ENCODE results near the gene ATP8B1. TPM values are rescaled to one million over a fixed set of nuclear protein-coding genes. Genes with fewer than 3 reads are reported as not detected.

Gene ATP8B1
- total and polyA plus RNA-seq, 2 experiments from 2014 or later, result 1.7 to 3.0 TPM

DNA sequence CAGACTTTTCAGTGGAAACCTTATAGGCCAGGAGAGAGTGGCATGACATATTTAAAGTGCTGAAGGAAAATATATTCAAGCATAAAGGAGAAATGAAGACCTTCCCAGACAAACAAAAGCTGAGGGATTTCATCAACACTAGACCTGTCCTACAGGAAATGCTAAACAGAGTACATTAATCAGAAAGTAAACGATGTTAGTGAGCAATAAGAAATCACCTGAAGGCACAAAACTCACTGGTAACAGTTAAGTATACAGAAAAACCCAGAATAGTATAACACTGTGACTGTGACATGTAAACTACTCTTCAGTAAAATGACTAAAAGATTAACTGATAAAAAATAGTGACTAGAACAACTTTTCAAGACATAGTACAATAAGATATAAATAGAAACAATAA, 87.4 kb downstream of the ATP8B1 start (continued):
- TF ChIP-seq, protein P1, sequence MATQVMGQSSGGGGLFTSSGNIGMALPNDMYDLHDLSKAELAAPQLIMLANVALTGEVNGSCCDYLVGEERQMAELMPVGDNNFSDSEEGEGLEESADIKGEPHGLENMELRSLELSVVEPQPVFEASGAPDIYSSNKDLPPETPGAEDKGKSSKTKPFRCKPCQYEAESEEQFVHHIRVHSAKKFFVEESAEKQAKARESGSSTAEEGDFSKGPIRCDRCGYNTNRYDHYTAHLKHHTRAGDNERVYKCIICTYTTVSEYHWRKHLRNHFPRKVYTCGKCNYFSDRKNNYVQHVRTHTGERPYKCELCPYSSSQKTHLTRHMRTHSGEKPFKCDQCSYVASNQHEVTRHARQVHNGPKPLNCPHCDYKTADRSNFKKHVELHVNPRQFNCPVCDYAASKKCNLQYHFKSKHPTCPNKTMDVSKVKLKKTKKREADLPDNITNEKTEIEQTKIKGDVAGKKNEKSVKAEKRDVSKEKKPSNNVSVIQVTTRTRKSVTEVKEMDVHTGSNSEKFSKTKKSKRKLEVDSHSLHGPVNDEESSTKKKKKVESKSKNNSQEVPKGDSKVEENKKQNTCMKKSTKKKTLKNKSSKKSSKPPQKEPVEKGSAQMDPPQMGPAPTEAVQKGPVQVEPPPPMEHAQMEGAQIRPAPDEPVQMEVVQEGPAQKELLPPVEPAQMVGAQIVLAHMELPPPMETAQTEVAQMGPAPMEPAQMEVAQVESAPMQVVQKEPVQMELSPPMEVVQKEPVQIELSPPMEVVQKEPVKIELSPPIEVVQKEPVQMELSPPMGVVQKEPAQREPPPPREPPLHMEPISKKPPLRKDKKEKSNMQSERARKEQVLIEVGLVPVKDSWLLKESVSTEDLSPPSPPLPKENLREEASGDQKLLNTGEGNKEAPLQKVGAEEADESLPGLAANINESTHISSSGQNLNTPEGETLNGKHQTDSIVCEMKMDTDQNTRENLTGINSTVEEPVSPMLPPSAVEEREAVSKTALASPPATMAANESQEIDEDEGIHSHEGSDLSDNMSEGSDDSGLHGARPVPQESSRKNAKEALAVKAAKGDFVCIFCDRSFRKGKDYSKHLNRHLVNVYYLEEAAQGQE (IDR thresholded peaks at IDR 0.05; ENCODE audit: unreplicated experiment), result no peak

DNA sequence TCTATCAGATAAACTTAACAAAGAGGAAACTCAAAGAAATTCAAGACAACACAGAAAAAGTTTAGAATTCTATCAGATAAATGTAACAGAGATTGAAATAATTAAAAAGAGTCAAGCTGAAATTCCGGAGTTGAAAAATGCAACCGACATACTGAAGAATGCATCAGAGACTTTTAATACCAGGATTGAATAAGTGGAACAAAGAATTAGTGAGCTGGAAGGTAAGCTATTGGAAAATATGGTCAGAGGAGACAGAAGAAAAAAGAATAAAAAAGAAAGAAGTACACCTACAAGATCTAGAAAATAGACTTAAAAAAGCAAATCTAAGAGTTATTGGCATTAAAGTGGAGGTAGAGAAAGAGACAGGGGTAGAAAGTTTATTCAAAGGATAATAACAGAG, 88.0 kb downstream of the ATP8B1 start:
- Histone ChIP-seq H3K4me3 (no peak overlapping the region), H2AFZ (no peak overlapping the region), H3K9me2 (ENCODE audit: insufficient read depth) (no peaks in the 10 kb centered on the region), H3K4me1 (ENCODE audit: insufficient read depth) (no peaks in the 10 kb centered on the region), H3K79me2 (replicated peaks; ENCODE audit: insufficient read depth) (no peaks in the 10 kb centered on the region), H4K20me1 (replicated peaks; ENCODE audit: insufficient read depth) (0 out of 2 replicates have a peak, but pooled peaks cover 5% of the 10 kb centered on the region), H3K36me3 (ENCODE audit: insufficient read depth) (no peaks in the 10 kb centered on the region), H3K27ac (ENCODE audit: low read depth) (no peak overlapping the region), H3K4me2 (no peak overlapping the region), H3K27me3 (ENCODE audit: insufficient read depth) (no peaks in the 10 kb centered on the region), H3F3A (replicated peaks; ENCODE audit: low read depth) (no peaks in the 10 kb centered on the region)
- H3K9me3 Mint-ChIP-seq, result peaks cover 13% of the 10 kb centered on the region; the same call in 2 of the 3 replicates
- peaks cover 8% of the 10 kb centered on the region for H3K27me3 Mint-ChIP-seq (ENCODE audit: insufficient read depth, low read depth, poor library complexity)
- H3K27ac Mint-ChIP-seq, result no peak overlapping the region
- TF ChIP-seq, protein P2, sequence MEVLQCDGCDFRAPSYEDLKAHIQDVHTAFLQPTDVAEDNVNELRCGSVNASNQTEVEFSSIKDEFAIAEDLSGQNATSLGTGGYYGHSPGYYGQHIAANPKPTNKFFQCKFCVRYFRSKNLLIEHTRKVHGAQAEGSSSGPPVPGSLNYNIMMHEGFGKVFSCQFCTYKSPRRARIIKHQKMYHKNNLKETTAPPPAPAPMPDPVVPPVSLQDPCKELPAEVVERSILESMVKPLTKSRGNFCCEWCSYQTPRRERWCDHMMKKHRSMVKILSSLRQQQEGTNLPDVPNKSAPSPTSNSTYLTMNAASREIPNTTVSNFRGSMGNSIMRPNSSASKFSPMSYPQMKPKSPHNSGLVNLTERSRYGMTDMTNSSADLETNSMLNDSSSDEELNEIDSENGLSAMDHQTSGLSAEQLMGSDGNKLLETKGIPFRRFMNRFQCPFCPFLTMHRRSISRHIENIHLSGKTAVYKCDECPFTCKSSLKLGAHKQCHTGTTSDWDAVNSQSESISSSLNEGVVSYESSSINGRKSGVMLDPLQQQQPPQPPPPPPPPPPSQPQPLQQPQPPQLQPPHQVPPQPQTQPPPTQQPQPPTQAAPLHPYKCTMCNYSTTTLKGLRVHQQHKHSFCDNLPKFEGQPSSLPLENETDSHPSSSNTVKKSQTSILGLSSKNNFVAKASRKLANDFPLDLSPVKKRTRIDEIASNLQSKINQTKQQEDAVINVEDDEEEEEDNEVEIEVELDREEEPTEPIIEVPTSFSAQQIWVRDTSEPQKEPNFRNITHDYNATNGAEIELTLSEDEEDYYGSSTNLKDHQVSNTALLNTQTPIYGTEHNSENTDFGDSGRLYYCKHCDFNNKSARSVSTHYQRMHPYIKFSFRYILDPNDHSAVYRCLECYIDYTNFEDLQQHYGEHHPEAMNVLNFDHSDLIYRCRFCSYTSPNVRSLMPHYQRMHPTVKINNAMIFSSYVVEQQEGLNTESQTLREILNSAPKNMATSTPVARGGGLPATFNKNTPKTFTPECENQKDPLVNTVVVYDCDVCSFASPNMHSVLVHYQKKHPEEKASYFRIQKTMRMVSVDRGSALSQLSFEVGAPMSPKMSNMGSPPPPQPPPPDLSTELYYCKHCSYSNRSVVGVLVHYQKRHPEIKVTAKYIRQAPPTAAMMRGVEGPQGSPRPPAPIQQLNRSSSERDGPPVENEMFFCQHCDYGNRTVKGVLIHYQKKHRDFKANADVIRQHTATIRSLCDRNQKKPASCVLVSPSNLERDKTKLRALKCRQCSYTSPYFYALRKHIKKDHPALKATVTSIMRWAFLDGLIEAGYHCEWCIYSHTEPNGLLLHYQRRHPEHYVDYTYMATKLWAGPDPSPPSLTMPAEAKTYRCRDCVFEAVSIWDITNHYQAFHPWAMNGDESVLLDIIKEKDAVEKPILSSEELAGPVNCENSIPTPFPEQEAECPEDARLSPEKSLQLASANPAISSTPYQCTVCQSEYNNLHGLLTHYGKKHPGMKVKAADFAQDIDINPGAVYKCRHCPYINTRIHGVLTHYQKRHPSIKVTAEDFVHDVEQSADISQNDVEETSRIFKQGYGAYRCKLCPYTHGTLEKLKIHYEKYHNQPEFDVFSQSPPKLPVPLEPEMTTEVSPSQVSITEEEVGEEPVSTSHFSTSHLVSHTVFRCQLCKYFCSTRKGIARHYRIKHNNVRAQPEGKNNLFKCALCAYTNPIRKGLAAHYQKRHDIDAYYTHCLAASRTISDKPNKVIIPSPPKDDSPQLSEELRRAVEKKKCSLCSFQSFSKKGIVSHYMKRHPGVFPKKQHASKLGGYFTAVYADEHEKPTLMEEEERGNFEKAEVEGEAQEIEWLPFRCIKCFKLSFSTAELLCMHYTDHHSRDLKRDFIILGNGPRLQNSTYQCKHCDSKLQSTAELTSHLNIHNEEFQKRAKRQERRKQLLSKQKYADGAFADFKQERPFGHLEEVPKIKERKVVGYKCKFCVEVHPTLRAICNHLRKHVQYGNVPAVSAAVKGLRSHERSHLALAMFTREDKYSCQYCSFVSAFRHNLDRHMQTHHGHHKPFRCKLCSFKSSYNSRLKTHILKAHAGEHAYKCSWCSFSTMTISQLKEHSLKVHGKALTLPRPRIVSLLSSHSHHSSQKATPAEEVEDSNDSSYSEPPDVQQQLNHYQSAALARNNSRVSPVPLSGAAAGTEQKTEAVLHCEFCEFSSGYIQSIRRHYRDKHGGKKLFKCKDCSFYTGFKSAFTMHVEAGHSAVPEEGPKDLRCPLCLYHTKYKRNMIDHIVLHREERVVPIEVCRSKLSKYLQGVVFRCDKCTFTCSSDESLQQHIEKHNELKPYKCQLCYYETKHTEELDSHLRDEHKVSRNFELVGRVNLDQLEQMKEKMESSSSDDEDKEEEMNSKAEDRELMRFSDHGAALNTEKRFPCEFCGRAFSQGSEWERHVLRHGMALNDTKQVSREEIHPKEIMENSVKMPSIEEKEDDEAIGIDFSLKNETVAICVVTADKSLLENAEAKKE (CRISPR knock-in tag; IDR thresholded peaks at IDR 0.05), result no peak
- TF ChIP-seq, protein P3, sequence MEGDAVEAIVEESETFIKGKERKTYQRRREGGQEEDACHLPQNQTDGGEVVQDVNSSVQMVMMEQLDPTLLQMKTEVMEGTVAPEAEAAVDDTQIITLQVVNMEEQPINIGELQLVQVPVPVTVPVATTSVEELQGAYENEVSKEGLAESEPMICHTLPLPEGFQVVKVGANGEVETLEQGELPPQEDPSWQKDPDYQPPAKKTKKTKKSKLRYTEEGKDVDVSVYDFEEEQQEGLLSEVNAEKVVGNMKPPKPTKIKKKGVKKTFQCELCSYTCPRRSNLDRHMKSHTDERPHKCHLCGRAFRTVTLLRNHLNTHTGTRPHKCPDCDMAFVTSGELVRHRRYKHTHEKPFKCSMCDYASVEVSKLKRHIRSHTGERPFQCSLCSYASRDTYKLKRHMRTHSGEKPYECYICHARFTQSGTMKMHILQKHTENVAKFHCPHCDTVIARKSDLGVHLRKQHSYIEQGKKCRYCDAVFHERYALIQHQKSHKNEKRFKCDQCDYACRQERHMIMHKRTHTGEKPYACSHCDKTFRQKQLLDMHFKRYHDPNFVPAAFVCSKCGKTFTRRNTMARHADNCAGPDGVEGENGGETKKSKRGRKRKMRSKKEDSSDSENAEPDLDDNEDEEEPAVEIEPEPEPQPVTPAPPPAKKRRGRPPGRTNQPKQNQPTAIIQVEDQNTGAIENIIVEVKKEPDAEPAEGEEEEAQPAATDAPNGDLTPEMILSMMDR (conservative IDR thresholded peaks at IDR 0.05; ENCODE audit: low read depth in 2 of 2), result no peak
- TF ChIP-seq ZNF331 (CRISPR knock-in tag; IDR thresholded peaks at IDR 0.05; ENCODE audit: low read depth), result no peak
- TF ChIP-seq, protein P1 (IDR thresholded peaks at IDR 0.05; ENCODE audit: unreplicated experiment), result no peak
- no peak for TF ChIP-seq STAT1 (IDR thresholded peaks at IDR 0.05; ENCODE audit: unreplicated experiment)
- TF ChIP-seq ZNF114 (CRISPR knock-in tag; IDR thresholded peaks at IDR 0.05), result no peak
- TF ChIP-seq NANOG (IDR thresholded peaks at IDR 0.05; ENCODE audit: borderline replicate concordance), result no peak
- TF ChIP-seq POLR2AphosphoS5 (IDR thresholded peaks at IDR 0.05; ENCODE audit: low read depth), result no peak
- no peak for DNase-seq (ENCODE audit: low spot score)
- no peak for ATAC-seq
- H3K4me1 Mint-ChIP-seq, result no peaks in the 10 kb centered on the region
- peaks cover 13% of the 10 kb centered on the region; the same call in 2 of the 3 replicates for H3K36me3 Mint-ChIP-seq (ENCODE audit: low read depth)
- no peak overlapping the region for H3K4me3 Mint-ChIP-seq
